ENCODE measurements around the gene ARHGAP9.
"Not testable (repeated sequence)": the region's sequence is repeated elsewhere in the genome, so short reads cannot be mapped to it uniquely, and the experiment has no call there.

The ARHGAP9 gene

GRCh38 chr12:57430112-57430930 lies 49.3 kb downstream of the ARHGAP9 start:
- TF ChIP-seq ZNF274 (IDR thresholded peaks at IDR 0.05; ENCODE audit: low read depth, low read length) (no peak), SUZ12 (IDR thresholded peaks at IDR 0.05; ENCODE audit: extremely low read depth, insufficient read depth, insufficient read length) (no peak), YY1 (IDR thresholded peaks at IDR 0.05; ENCODE audit: insufficient read depth, insufficient read length) (no peak)
- Histone ChIP-seq H3K9ac (ENCODE audit: insufficient read length, low read depth) (peak overlapping the region; percentile 79), H3K4me3 (ENCODE audit: insufficient read length, low read depth) (peak overlapping the region; percentile 68), H3K4me1 (ENCODE audit: insufficient read depth, insufficient read length) (peaks cover 9% of the 10 kb centered on the region), H3K9me3 (ENCODE audit: insufficient read depth, low read length) (no peaks in the 10 kb centered on the region), H3K27me3 (ENCODE audit: insufficient read depth, insufficient read length) (no peaks in the 10 kb centered on the region), H3K36me3 (ENCODE audit: insufficient read depth, insufficient read length, low read length) (peaks cover 3% of the 10 kb centered on the region)
- DNase-seq (ENCODE audit: low read depth, low spot score), result no peak

GRCh38 chr12:57429473-57430111 lies 50.1 kb downstream of the ARHGAP9 start:
- H3K4me3 ChIP-seq (ENCODE audit: insufficient read length, low read depth), result peak overlapping the region; percentile 68
- DNase-seq (ENCODE audit: low read depth, low spot score), result no peak
- no peaks in the 10 kb centered on the region for H3K9me3 ChIP-seq (ENCODE audit: insufficient read depth, low read length)
- peaks cover 6% of the 10 kb centered on the region for H3K4me1 ChIP-seq (ENCODE audit: insufficient read depth, insufficient read length)
- peak overlapping the region; percentile 79 for H3K9ac ChIP-seq (ENCODE audit: insufficient read length, low read depth)
- TF ChIP-seq ZNF274 (IDR thresholded peaks at IDR 0.05; ENCODE audit: low read depth, low read length), result no peak
- H3K27me3 ChIP-seq (ENCODE audit: insufficient read depth, insufficient read length), result no peaks in the 10 kb centered on the region
- H3K36me3 ChIP-seq (ENCODE audit: insufficient read depth, insufficient read length, low read length), result peaks cover 4% of the 10 kb centered on the region

GRCh38 chr12:57428965-57429364 lies 50.7 kb downstream of the ARHGAP9 start:
- no peak overlapping the region for H3K4me3 ChIP-seq (ENCODE audit: insufficient read length, low read depth)
- no peaks in the 10 kb centered on the region for H3K27me3 ChIP-seq (ENCODE audit: insufficient read depth, insufficient read length)
- DNase-seq (ENCODE audit: low read depth, low spot score), result no peak
- peaks cover 3% of the 10 kb centered on the region for H3K4me1 ChIP-seq (ENCODE audit: insufficient read depth, insufficient read length)
- no peak for TF ChIP-seq ZNF274 (IDR thresholded peaks at IDR 0.05; ENCODE audit: low read depth, low read length)
- peaks cover 4% of the 10 kb centered on the region for H3K36me3 ChIP-seq (ENCODE audit: insufficient read depth, insufficient read length, low read length)
- H3K9ac ChIP-seq (ENCODE audit: insufficient read length, low read depth), result no peak overlapping the region
- H3K9me3 ChIP-seq (ENCODE audit: insufficient read depth, low read length), result no peaks in the 10 kb centered on the region

- H3K9ac ChIP-seq (ENCODE audit: insufficient read length, low read depth); DNase-seq (ENCODE audit: low read depth, low spot score): not testable (repeated sequence)
These were observed 52.7 kb downstream of the ARHGAP9 start for GRCh38 chr12:57426948-57427347.

More at GRCh38 chr12:57426948-57427347, 52.7 kb downstream of the ARHGAP9 start:
- peaks cover 19% of the 10 kb centered on the region for H3K36me3 ChIP-seq (ENCODE audit: insufficient read depth, insufficient read length, low read length)
- not testable (repeated sequence) for H3K9me3 ChIP-seq (ENCODE audit: insufficient read depth, low read length); H3K27me3 ChIP-seq (ENCODE audit: insufficient read depth, insufficient read length); H3K4me1 ChIP-seq (ENCODE audit: insufficient read depth, insufficient read length); H3K4me3 ChIP-seq (ENCODE audit: insufficient read length, low read depth)
